ENCODE data around the gene CCDC167.

Gene CCDC167

GRCh38 chr6:37530297-37530696, 30.6 kb upstream of the CCDC167 start:
- no peak for DNase-seq (ENCODE audit: low read depth, low spot score)

GRCh38 chr6:37528541-37528940, 28.8 kb upstream of the CCDC167 start:
- no peak for DNase-seq (ENCODE audit: low read depth, low spot score)

GRCh38 chr6:37525460-37526357, 26.0 kb upstream of the CCDC167 start:
- no peak for DNase-seq (ENCODE audit: low read depth, low spot score)

GRCh38 chr6:37524970-37525318, 25.3 kb upstream of the CCDC167 start:
- no peak for DNase-seq (ENCODE audit: low read depth, low spot score)

GRCh38 chr6:37524025-37524969, 24.6 kb upstream of the CCDC167 start:
- peak; percentile 47 for DNase-seq (ENCODE audit: low read depth, low spot score)

GRCh38 chr6:37523412-37523811, 23.7 kb upstream of the CCDC167 start:
- DNase-seq (ENCODE audit: low read depth, low spot score), result no peak

- DNase-seq (ENCODE audit: low read depth, low spot score), result no peak
Measured at GRCh38 chr6:37522836-37523235, 23.1 kb upstream of the CCDC167 start.

GRCh38 chr6:37521674-37522073, 22.0 kb upstream of the CCDC167 start:
- no peak for DNase-seq (ENCODE audit: low read depth, low spot score)

- DNase-seq (ENCODE audit: low read depth, low spot score), result no peak
Measured at GRCh38 chr6:37520926-37521325, 21.2 kb upstream of the CCDC167 start.

- no peak for DNase-seq (ENCODE audit: low read depth, low spot score)
Measured at GRCh38 chr6:37519461-37519860, 19.8 kb upstream of the CCDC167 start.

- DNase-seq (ENCODE audit: low read depth, low spot score), result no peak
Measured at GRCh38 chr6:37518116-37518515, 18.4 kb upstream of the CCDC167 start.

- no peak for DNase-seq (ENCODE audit: low read depth, low spot score)
Measured at GRCh38 chr6:37517411-37517812, 17.7 kb upstream of the CCDC167 start.

GRCh38 chr6:37516920-37517405, 17.3 kb upstream of the CCDC167 start:
- DNase-seq (ENCODE audit: low read depth, low spot score), result no peak

- no peak for DNase-seq (ENCODE audit: low read depth, low spot score)
Measured at GRCh38 chr6:37516076-37516919, 16.6 kb upstream of the CCDC167 start.

- no peak for DNase-seq (ENCODE audit: low read depth, low spot score)
Measured at GRCh38 chr6:37515712-37516075, 16.0 kb upstream of the CCDC167 start.

- DNase-seq (ENCODE audit: low read depth, low spot score), result no peak
Measured at GRCh38 chr6:37514837-37515236, 15.1 kb upstream of the CCDC167 start.

GRCh38 chr6:37514321-37514771, 14.7 kb upstream of the CCDC167 start:
- no peak for DNase-seq (ENCODE audit: low read depth, low spot score)

GRCh38 chr6:37513576-37513975, 13.9 kb upstream of the CCDC167 start:
- no peak for DNase-seq (ENCODE audit: low read depth, low spot score)

GRCh38 chr6:37513155-37513554, 13.5 kb upstream of the CCDC167 start:
- no peak for DNase-seq (ENCODE audit: low read depth, low spot score)

GRCh38 chr6:37512400-37513011, 12.8 kb upstream of the CCDC167 start:
- no peak for DNase-seq (ENCODE audit: low read depth, low spot score)

- no peak for DNase-seq (ENCODE audit: low read depth, low spot score)
Measured at GRCh38 chr6:37511910-37512399, 12.3 kb upstream of the CCDC167 start.

All from smooth muscle cell of the brain vasculature (primary cell).